Mesenchymal stem cell (in vitro differentiated cells and primary cell): ENCODE measurements around the gene BCHE. TPM values are rescaled to one million over a fixed set of nuclear protein-coding genes. Genes with fewer than 3 reads are reported as not detected.

Experiments
- DNase-seq: peaks from one replicate; pipeline ENCODE4 v3.0.0-alpha.2; 2013
- H2AFZ ChIP-seq: one replicate; pipeline ENCODE4 v1.6.1; 2013; ENCODE audit warnings: low read depth, mild to moderate bottlenecking, control low read depth, inconsistent platforms, low read length, moderate library complexity
- H2AK5ac ChIP-seq: 2 replicates; pipeline ENCODE4 v1.6.1; 2013; ENCODE audit warnings: low read length, moderate library complexity, mild to moderate bottlenecking, inconsistent platforms; ENCODE audit not compliant: severe bottlenecking
- H2BK120ac ChIP-seq: one replicate; pipeline ENCODE4 v1.6.1; 2013; ENCODE audit warnings: low read depth, mild to moderate bottlenecking, inconsistent platforms, low read length, moderate library complexity
- H2BK12ac ChIP-seq, 2 experiments: one replicate each; pipeline ENCODE4 v1.6.1; 2013; ENCODE audit warnings: inconsistent platforms in 2 of 2, low read length in 2 of 2, mild to moderate bottlenecking in 2 of 2, moderate library complexity in 2 of 2, control low read depth in 1 of 2
- H2BK15ac ChIP-seq: one replicate; pipeline ENCODE4 v1.6.1; 2013; ENCODE audit warnings: mild to moderate bottlenecking, low read depth, inconsistent platforms; ENCODE audit not compliant: poor library complexity, severe bottlenecking
- H2BK5ac ChIP-seq: 2 replicates; pipeline ENCODE4 v1.6.1; 2013; ENCODE audit warnings: low read depth, mild to moderate bottlenecking, low read length, control low read depth, inconsistent platforms; ENCODE audit not compliant: poor library complexity, severe bottlenecking
- H3K14ac ChIP-seq, 2 experiments: one replicate each; pipeline ENCODE4 v1.6.1; 2013; ENCODE audit warnings: inconsistent platforms in 2 of 2, low read length in 2 of 2, control low read depth in 1 of 2, mild to moderate bottlenecking in 1 of 2, moderate library complexity in 1 of 2
- H3K18ac ChIP-seq, 2 experiments: one replicate each; pipeline ENCODE4 v1.6.1; 2013; ENCODE audit warnings: inconsistent platforms in 2 of 2, low read length in 2 of 2, control low read depth in 1 of 2, low read depth in 1 of 2, mild to moderate bottlenecking in 1 of 2
- H3K23ac ChIP-seq, 2 experiments: one replicate each; pipeline ENCODE4 v1.6.1; 2013; ENCODE audit warnings: inconsistent platforms in 2 of 2, low read length in 2 of 2, mild to moderate bottlenecking in 2 of 2, moderate library complexity in 2 of 2, control low read depth in 1 of 2
- H3K27ac ChIP-seq: 2 replicates; pipeline ENCODE4 v1.5.1; 2013; ENCODE audit warnings: mild to moderate bottlenecking, moderate library complexity, low read length, control low read depth, inconsistent platforms; ENCODE audit not compliant: poor library complexity, severe bottlenecking
- H3K27me3 ChIP-seq, 2 experiments: 2 replicates each; pipeline versions ENCODE4 v1.6.1 to v1.7.0; 2013; ENCODE audit warnings: low read length in 2 of 2, mild to moderate bottlenecking in 2 of 2, moderate library complexity in 2 of 2, control low read depth in 1 of 2, inconsistent platforms in 1 of 2; ENCODE audit not compliant: control insufficient read depth in 1 of 2, insufficient read depth in 1 of 2
- H3K36me3 ChIP-seq, 2 experiments: 2 replicates each; pipeline versions ENCODE4 v1.6.1 to v1.7.0; 2013; ENCODE audit warnings: low read length in 2 of 2, control low read depth in 1 of 2, inconsistent platforms in 1 of 2, low read depth in 1 of 2, mild to moderate bottlenecking in 1 of 2; ENCODE audit not compliant: insufficient read depth in 2 of 2, control insufficient read depth in 1 of 2
- H3K4ac ChIP-seq, 2 experiments: one replicate each; pipeline ENCODE4 v1.6.1; 2013; ENCODE audit warnings: inconsistent platforms in 2 of 2, low read length in 2 of 2, mild to moderate bottlenecking in 2 of 2, moderate library complexity in 2 of 2, control low read depth in 1 of 2, low read depth in 1 of 2
- H3K4me1 ChIP-seq: 2 replicates; pipeline ENCODE4 v1.6.1; 2013; ENCODE audit warnings: low read depth, low read length, control low read depth; ENCODE audit not compliant: control insufficient read depth, insufficient read depth
- H3K4me2 ChIP-seq: 2 replicates; pipeline ENCODE4 v1.6.1; 2013; ENCODE audit warnings: low read length, mild to moderate bottlenecking, inconsistent platforms; ENCODE audit not compliant: poor library complexity, severe bottlenecking
- H3K4me3 ChIP-seq, 2 experiments: 2 replicates each; pipeline versions ENCODE4 v1.5.1 to v1.7.0; 2013; ENCODE audit warnings: low read length in 2 of 2, mild to moderate bottlenecking in 2 of 2, control low read depth in 1 of 2, low read depth in 1 of 2; ENCODE audit not compliant: insufficient read depth in 1 of 2
- H3K79me1 ChIP-seq: replicated peaks from 2 replicates; pipeline ENCODE4 v1.6.1; 2013; ENCODE audit warnings: mild to moderate bottlenecking, control low read depth, low read length, inconsistent platforms; ENCODE audit not compliant: poor library complexity, severe bottlenecking
- H3K9ac ChIP-seq: 2 replicates; pipeline ENCODE4 v1.7.0; 2013; ENCODE audit warnings: mild to moderate bottlenecking, low read length, moderate library complexity
- H3K9me3 ChIP-seq: 2 replicates; pipeline ENCODE4 v1.7.0; 2013; ENCODE audit warnings: mild to moderate bottlenecking, low read length; ENCODE audit not compliant: control insufficient read depth
- H4K8ac ChIP-seq: one replicate; pipeline ENCODE4 v1.6.1; 2013; ENCODE audit warnings: inconsistent platforms, mild to moderate bottlenecking, low read length, moderate library complexity
- H4K91ac ChIP-seq: one replicate; pipeline ENCODE4 v1.6.1; 2013; ENCODE audit warnings: mild to moderate bottlenecking, low read length, inconsistent platforms
- WGBS: methylation state at CpG from one replicate; pipeline ENCODE4 v1.1.7; 2013; ENCODE audit warnings: mixed read lengths; 5-methylcytosine and 5-hydroxymethylcytosine counted together
- polyA plus RNA-seq, 2 experiments: library from polyadenylated mRNA; stranded (reverse); fragments of 200-250 nt; gene quantifications; one replicate each; pipeline ENCODE4 v1.2.3, GENCODE V29; 2013

Gene BCHE
- 10.4 TPM for polyA plus RNA-seq (2013, experiment 1 of 2)
- 12.9 TPM for polyA plus RNA-seq (2013, experiment 2 of 2)

DNA sequence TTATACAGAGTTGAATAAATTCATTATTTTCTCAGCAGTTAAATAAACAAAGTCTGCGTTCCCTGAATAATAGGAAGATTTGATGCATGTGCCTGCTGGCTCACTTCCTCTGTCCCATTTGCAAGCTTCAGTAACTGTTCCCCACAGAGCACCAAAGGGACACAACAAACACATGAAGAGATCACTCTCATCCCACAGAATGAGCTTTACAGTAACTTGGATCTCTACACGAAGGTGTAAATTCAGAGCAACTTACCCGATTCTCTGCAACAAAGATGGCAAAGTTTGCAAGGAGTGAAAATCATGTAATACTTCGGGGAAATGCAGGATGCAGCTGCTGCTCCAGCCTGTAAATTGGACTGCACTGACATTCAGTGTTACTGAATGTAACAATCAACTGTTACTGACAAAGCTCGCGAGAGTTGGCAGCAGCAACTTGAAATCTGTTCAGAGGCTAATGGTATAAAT lies at the start of gene BCHE:
Gene BCHE (minus strand): TSS at position 366 of the 468 bp plus-strand sequence. CDS start 6,390 bp downstream, outside the sequence.
- H3K18ac ChIP-seq = peak within 1 kb of the TSS; percentile 62 to 66
- no peak within 1 kb of the TSS for H2BK120ac ChIP-seq
- no peak within 1 kb of the TSS for H3K23ac ChIP-seq
- H3K4ac ChIP-seq = no peak within 1 kb of the TSS
- H3K36me3 ChIP-seq = no peaks in the 10 kb centered on the region
- H3K4me3 ChIP-seq = peak within 1 kb of the TSS in 1 of 2 experiments; percentile 68
- H2AFZ ChIP-seq = peak within 1 kb of the TSS; percentile 63
- peak; percentile 76 for DNase-seq
- H3K27ac ChIP-seq = peak within 1 kb of the TSS; percentile 80
- H3K14ac ChIP-seq = no peak within 1 kb of the TSS
- H3K4me1 ChIP-seq = no peaks in the 10 kb centered on the region
- no peaks in the 10 kb centered on the region for H3K27me3 ChIP-seq
- H3K4me2 ChIP-seq = peak within 1 kb of the TSS; percentile 71
- H3K79me1 ChIP-seq = no peaks in the 10 kb centered on the region
- no peak within 1 kb of the TSS for H4K91ac ChIP-seq
- WGBS = 27% methylated on average over 6 of the region's 6 CpGs
- no peak within 1 kb of the TSS for H2AK5ac ChIP-seq
- H3K9me3 ChIP-seq = no peaks in the 10 kb centered on the region
- peak within 1 kb of the TSS; percentile 50 for H4K8ac ChIP-seq
- H2BK12ac ChIP-seq = peak within 1 kb of the TSS in 1 of 2 experiments; percentile 25
- peak within 1 kb of the TSS; percentile 59 for H3K9ac ChIP-seq
- H2BK5ac ChIP-seq = peak within 1 kb of the TSS; percentile 31
- no peak within 1 kb of the TSS for H2BK15ac ChIP-seq

GRCh38 chr3:165885558-165886270 lies 48.5 kb upstream of the BCHE start:
- no peak overlapping the region for H3K18ac ChIP-seq
- no peak overlapping the region for H2BK12ac ChIP-seq
- H2BK5ac ChIP-seq = no peak overlapping the region
- no peak overlapping the region for H3K4ac ChIP-seq
- no peak overlapping the region for H3K23ac ChIP-seq
- H2AFZ ChIP-seq = no peak overlapping the region
- no peaks in the 10 kb centered on the region for H3K36me3 ChIP-seq
- H3K27ac ChIP-seq = no peak overlapping the region
- no peak for DNase-seq
- no peaks in the 10 kb centered on the region for H3K27me3 ChIP-seq
- no peaks in the 10 kb centered on the region for H3K4me1 ChIP-seq
- no peak overlapping the region for H4K91ac ChIP-seq
- no peak overlapping the region for H3K4me2 ChIP-seq
- no peak overlapping the region for H4K8ac ChIP-seq
- no peaks in the 10 kb centered on the region for H3K79me1 ChIP-seq
- H3K4me3 ChIP-seq = no peak overlapping the region
- H3K9me3 ChIP-seq = no peaks in the 10 kb centered on the region
- H2BK120ac ChIP-seq = no peak overlapping the region
- H2BK15ac ChIP-seq = no peak overlapping the region
- H2AK5ac ChIP-seq = no peak overlapping the region
- 95% methylated on average over 2 of the region's 5 CpGs for WGBS
- no peak overlapping the region for H3K14ac ChIP-seq
- no peak overlapping the region for H3K9ac ChIP-seq

GRCh38 chr3:165884518-165884917 lies 47.3 kb upstream of the BCHE start:
- H3K79me1 ChIP-seq = no peaks in the 10 kb centered on the region
- H3K4me3 ChIP-seq = peak overlapping the region in 1 of 2 experiments; percentile 54
- no peak overlapping the region for H3K9ac ChIP-seq
- H2AK5ac ChIP-seq = no peak overlapping the region
- no peak overlapping the region for H3K14ac ChIP-seq
- no peak overlapping the region for H2AFZ ChIP-seq
- no peaks in the 10 kb centered on the region for H3K27me3 ChIP-seq
- H4K8ac ChIP-seq = no peak overlapping the region
- no peaks in the 10 kb centered on the region for H3K36me3 ChIP-seq
- H3K23ac ChIP-seq = no peak overlapping the region
- no peak overlapping the region for H3K18ac ChIP-seq
- no peaks in the 10 kb centered on the region for H3K4me1 ChIP-seq
- peak; percentile 19 for DNase-seq
- H3K4ac ChIP-seq = no peak overlapping the region
- no peak overlapping the region for H2BK12ac ChIP-seq
- H2BK120ac ChIP-seq = no peak overlapping the region
- H3K27ac ChIP-seq = no peak overlapping the region
- H3K9me3 ChIP-seq = no peaks in the 10 kb centered on the region
- no peak overlapping the region for H2BK15ac ChIP-seq
- no peak overlapping the region for H4K91ac ChIP-seq
- no peak overlapping the region for H2BK5ac ChIP-seq
- H3K4me2 ChIP-seq = no peak overlapping the region

DNA sequence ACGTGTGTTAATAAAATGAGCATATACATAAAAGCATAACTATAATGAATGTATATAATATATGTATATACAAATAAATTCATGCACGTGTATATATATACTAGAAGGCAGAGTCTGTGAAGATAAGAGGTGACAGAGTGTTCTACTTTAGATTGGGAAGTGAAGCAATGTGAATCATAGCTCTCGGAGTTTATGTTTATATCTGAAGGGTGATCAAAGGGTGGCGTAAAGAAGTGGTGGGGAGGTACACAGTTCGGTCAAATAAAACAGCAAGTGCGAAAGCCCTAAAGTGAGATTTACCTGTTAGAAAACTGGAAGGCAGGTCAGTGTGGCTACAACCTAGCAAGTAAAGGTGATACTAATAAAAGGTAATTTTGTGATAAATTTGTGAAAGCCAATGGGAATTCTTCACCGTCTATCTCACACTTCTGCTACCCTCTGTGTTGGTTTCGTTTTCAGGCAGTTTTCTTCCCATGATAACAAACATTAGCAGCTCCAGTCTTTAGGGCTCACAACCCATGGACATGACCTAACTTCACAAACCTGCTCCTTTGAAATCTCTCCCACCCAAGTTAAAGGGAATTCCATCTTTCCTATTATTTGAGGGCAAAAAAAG lies 46.7 kb upstream of the BCHE start:
- WGBS = 80% methylated on average over 7 of the region's 8 CpGs
- no peak overlapping the region for H2BK12ac ChIP-seq

More for the DNA sequence above, 46.7 kb upstream of the BCHE start:
- H3K27ac ChIP-seq = no peak overlapping the region
- no peak overlapping the region for H3K9ac ChIP-seq
- no peak overlapping the region for H4K91ac ChIP-seq
- no peak overlapping the region for H2AFZ ChIP-seq
- no peaks in the 10 kb centered on the region for H3K4me1 ChIP-seq
- no peak overlapping the region for H2BK5ac ChIP-seq
- no peaks in the 10 kb centered on the region for H3K36me3 ChIP-seq
- no peak overlapping the region for H2AK5ac ChIP-seq
- H3K14ac ChIP-seq = no peak overlapping the region
- no peak overlapping the region for H2BK120ac ChIP-seq
- no peaks in the 10 kb centered on the region for H3K27me3 ChIP-seq
- no peak overlapping the region for H3K23ac ChIP-seq
- H3K9me3 ChIP-seq = no peaks in the 10 kb centered on the region
- no peak overlapping the region for H4K8ac ChIP-seq
- H3K4me3 ChIP-seq = peak overlapping the region in 1 of 2 experiments; percentile 54
- H3K4me2 ChIP-seq = no peak overlapping the region
- DNase-seq = peak; percentile 29
- H2BK15ac ChIP-seq = no peak overlapping the region
- no peak overlapping the region for H3K4ac ChIP-seq
- no peaks in the 10 kb centered on the region for H3K79me1 ChIP-seq
- no peak overlapping the region for H3K18ac ChIP-seq
